A549 (cell line): ENCODE measurements around the gene TBPL2.

ENCODE experiments used
- CEBPB ChIP-seq, 2 experiments: fragments of >200 bp in 1 of 2; sonication (Bioruptor Twin) in 1 of 2; formaldehyde crosslinking in 1 of 2; IDR thresholded peaks; 2 replicates each; pipeline ENCODE4 v1.6.1; 2012 to 2016
- KDM1A ChIP-seq: fragments of 200-600 bp; sonication (generic); IDR thresholded peaks from 2 replicates; pipeline ENCODE4 v1.6.1; 2016; ENCODE audit warnings: low read depth, mild to moderate bottlenecking
- POLR2A ChIP-seq: IDR thresholded peaks from 2 replicates; pipeline ENCODE4 v1.6.1; 2012; ENCODE audit warnings: mild to moderate bottlenecking, low read length
- RAD21 ChIP-seq, 2 experiments: fragments of >200 bp in 1 of 2; sonication (Bioruptor Twin) in 1 of 2; formaldehyde crosslinking in 1 of 2; IDR thresholded peaks in 1 of 2; conservative IDR thresholded peaks in 1 of 2; 2 replicates in 1 of 2; 3 replicates in 1 of 2; pipeline ENCODE4 v1.6.1; 2012 to 2018; ENCODE audit warnings: inconsistent platforms in 1 of 2
- SMC3 ChIP-seq: fragments of >200 bp; sonication (Bioruptor Twin); formaldehyde crosslinking; IDR thresholded peaks from 3 replicates; pipeline ENCODE4 v1.6.1; 2018; ENCODE audit warnings: inconsistent platforms
- ZNF302 ChIP-seq: fragments of 250-450 bp; sonication (Bioruptor Pico); IDR thresholded peaks from 2 replicates; pipeline ENCODE4 v1.9.0; 2021; ENCODE audit warnings: inconsistent platforms, mild to moderate bottlenecking, moderate library complexity
- TF ChIP-seq, protein P1 (sequence below): fragments of >200 bp; sonication (Bioruptor Twin); formaldehyde crosslinking; IDR thresholded peaks from 3 replicates; pipeline ENCODE4 v1.5.1; 2016
- TF ChIP-seq, protein P2 (sequence below): fragments of 200-600 bp; sonication (generic); IDR thresholded peaks from 2 replicates; pipeline ENCODE4 v1.6.1; 2016; ENCODE audit warnings: antibody characterized with exemption, mild to moderate bottlenecking, moderate library complexity
- TF ChIP-seq, protein P3 (sequence below): fragments of 150-350 bp; IDR thresholded peaks from 2 replicates; pipeline ENCODE4 v1.6.1; 2014; ENCODE audit warnings: low read depth, mild to moderate bottlenecking, low read length

DNA sequence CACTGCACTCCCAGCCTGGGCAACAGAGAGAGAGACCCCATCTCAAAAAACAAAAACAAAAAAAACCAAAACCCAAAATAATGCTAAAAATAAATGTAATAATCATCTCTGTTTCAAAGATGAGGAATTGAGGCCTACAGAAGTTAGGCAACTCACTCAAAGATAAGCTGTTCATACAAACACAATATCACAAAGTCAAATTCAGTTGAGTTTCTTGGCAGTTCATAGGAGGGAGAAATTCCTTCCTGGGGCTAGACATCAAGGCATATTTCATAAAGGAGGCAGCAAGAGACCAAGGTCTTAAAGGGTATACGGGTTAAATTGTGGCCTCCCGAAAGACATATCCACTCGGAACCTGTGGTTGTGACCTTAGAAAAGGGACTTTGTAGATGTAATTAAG lies 8.7 kb upstream of the TBPL2 start:
- no peak for TF ChIP-seq POLR2A
- no peak for TF ChIP-seq SMC3
- TF ChIP-seq ZNF302 (CRISPR knock-in tag) = no peak
- TF ChIP-seq RAD21 (conservative IDR thresholded peaks at IDR 0.05 in 1 of 2, IDR thresholded peaks at IDR 0.05 in 1 of 2) = no peak
- TF ChIP-seq, protein P1, sequence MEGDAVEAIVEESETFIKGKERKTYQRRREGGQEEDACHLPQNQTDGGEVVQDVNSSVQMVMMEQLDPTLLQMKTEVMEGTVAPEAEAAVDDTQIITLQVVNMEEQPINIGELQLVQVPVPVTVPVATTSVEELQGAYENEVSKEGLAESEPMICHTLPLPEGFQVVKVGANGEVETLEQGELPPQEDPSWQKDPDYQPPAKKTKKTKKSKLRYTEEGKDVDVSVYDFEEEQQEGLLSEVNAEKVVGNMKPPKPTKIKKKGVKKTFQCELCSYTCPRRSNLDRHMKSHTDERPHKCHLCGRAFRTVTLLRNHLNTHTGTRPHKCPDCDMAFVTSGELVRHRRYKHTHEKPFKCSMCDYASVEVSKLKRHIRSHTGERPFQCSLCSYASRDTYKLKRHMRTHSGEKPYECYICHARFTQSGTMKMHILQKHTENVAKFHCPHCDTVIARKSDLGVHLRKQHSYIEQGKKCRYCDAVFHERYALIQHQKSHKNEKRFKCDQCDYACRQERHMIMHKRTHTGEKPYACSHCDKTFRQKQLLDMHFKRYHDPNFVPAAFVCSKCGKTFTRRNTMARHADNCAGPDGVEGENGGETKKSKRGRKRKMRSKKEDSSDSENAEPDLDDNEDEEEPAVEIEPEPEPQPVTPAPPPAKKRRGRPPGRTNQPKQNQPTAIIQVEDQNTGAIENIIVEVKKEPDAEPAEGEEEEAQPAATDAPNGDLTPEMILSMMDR = no peak
- TF ChIP-seq KDM1A = no peak
- TF ChIP-seq, protein P2, sequence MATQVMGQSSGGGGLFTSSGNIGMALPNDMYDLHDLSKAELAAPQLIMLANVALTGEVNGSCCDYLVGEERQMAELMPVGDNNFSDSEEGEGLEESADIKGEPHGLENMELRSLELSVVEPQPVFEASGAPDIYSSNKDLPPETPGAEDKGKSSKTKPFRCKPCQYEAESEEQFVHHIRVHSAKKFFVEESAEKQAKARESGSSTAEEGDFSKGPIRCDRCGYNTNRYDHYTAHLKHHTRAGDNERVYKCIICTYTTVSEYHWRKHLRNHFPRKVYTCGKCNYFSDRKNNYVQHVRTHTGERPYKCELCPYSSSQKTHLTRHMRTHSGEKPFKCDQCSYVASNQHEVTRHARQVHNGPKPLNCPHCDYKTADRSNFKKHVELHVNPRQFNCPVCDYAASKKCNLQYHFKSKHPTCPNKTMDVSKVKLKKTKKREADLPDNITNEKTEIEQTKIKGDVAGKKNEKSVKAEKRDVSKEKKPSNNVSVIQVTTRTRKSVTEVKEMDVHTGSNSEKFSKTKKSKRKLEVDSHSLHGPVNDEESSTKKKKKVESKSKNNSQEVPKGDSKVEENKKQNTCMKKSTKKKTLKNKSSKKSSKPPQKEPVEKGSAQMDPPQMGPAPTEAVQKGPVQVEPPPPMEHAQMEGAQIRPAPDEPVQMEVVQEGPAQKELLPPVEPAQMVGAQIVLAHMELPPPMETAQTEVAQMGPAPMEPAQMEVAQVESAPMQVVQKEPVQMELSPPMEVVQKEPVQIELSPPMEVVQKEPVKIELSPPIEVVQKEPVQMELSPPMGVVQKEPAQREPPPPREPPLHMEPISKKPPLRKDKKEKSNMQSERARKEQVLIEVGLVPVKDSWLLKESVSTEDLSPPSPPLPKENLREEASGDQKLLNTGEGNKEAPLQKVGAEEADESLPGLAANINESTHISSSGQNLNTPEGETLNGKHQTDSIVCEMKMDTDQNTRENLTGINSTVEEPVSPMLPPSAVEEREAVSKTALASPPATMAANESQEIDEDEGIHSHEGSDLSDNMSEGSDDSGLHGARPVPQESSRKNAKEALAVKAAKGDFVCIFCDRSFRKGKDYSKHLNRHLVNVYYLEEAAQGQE = no peak
- TF ChIP-seq, protein P3, sequence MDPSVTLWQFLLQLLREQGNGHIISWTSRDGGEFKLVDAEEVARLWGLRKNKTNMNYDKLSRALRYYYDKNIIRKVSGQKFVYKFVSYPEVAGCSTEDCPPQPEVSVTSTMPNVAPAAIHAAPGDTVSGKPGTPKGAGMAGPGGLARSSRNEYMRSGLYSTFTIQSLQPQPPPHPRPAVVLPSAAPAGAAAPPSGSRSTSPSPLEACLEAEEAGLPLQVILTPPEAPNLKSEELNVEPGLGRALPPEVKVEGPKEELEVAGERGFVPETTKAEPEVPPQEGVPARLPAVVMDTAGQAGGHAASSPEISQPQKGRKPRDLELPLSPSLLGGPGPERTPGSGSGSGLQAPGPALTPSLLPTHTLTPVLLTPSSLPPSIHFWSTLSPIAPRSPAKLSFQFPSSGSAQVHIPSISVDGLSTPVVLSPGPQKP = no peak
- no peak for TF ChIP-seq CEBPB (IDR thresholded peaks at IDR 0.05)
